ENCODE results near the gene CYB561D2. TPM values are rescaled to one million over a fixed set of nuclear protein-coding genes. Genes with fewer than 3 reads are reported as not detected.

Gene CYB561D2
- total and polyA plus RNA-seq, 4 donors: 18.2 to 50.8 (median 27.7) TPM

DNA sequence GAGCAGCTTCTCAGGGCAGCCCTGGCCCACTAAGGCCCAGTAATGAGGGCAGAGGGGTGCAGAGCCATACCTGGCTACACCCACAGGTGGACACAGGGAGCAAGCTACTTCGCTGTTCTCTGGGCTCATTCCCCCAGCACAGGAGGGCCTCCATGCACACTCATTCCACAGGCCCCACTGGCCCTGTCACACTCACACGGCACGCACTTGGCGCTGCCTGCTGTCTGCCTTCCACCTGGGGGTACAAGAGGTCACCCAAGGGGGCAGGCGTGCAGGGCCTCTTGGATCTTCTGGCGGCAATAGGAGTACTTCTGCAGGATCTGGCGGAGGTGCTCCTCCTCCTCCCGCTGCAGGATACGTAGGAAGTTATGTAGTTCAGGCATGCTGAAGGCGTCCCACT is 20.3 kb upstream of the CYB561D2 start:
- Histone ChIP-seq H3K36me3 (ENCODE audit: control insufficient read depth in 4 of 4, insufficient read depth in 4 of 4, low read length in 4 of 4) (peaks cover 27 to 44% (median 35%) of the 10 kb centered on the region in 4 donors), H3K4me3 (no peak overlapping the region), H3K27me3 (ENCODE audit: control insufficient read depth in 3 of 3, insufficient read depth in 3 of 3, low read length in 2 of 3) (no peaks in the 10 kb centered on the region), H3K4me1 (ENCODE audit: control insufficient read depth in 5 of 5, insufficient read depth in 5 of 5, low read length in 5 of 5) (peaks cover 2 to 22% (median 11%) of the 10 kb centered on the region in 5 donors), H3K27ac (ENCODE audit: low read depth in 1 of 2, low read length in 1 of 2) (no peak overlapping the region), H3K9me3 (ENCODE audit: control insufficient read depth in 4 of 4, insufficient read depth in 3 of 4, low read length in 3 of 4) (no peaks in the 10 kb centered on the region), H3K9ac (ENCODE audit: insufficient read depth in 1 of 2, low read length in 2 of 2) (no peak overlapping the region)
- no peak for TF ChIP-seq CTCF (IDR thresholded peaks at IDR 0.05; ENCODE audit: control extremely low read depth, extremely low read depth)
- DNase-seq: no peak
- 94 to 96% methylated on average over 10 of the region's 10 CpGs for WGBS, 2 donors
- no peak for ATAC-seq (ENCODE audit: insufficient read depth, low FRiP score)

DNA sequence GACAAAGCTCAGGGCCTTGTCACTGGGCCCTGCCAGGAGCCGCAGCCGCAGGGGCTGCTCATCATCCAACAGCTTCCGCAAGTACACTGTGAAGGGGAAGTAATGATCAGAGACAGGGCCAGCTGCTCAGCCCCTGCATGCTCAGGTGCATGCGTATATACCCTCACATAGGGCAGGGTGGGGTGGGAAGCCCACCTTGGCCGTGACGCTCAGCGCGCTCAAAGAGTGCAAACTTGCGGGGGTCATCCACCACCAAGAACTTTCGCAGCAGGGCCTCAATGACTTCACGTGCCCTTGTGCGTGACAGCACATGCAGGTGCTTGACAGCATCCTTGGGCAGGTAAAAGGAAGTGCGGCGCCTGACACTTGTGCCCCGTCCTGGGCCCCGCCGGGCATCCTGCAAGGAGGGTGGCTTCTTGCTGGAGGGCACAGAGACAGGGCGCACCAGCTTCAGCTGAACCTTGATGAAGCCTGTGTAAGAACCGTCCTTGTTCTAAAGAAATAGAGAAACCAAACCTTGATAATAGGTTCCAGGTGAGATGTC is 19.2 kb upstream of the CYB561D2 start:
- Histone ChIP-seq H3K36me3 (ENCODE audit: control insufficient read depth in 4 of 4, insufficient read depth in 4 of 4, low read length in 4 of 4) (peaks cover 27 to 38% (median 32%) of the 10 kb centered on the region in 4 donors), H3K4me3 (no peak overlapping the region), H3K9ac (ENCODE audit: insufficient read depth in 1 of 2, low read length in 2 of 2) (no peak overlapping the region), H3K27ac (ENCODE audit: low read depth in 1 of 2, low read length in 1 of 2) (no peak overlapping the region), H3K27me3 (ENCODE audit: control insufficient read depth in 3 of 3, insufficient read depth in 3 of 3, low read length in 2 of 3) (no peaks in the 10 kb centered on the region), H3K9me3 (ENCODE audit: control insufficient read depth in 4 of 4, insufficient read depth in 3 of 4, low read length in 3 of 4) (no peaks in the 10 kb centered on the region), H3K4me1 (ENCODE audit: control insufficient read depth in 5 of 5, insufficient read depth in 5 of 5, low read length in 5 of 5) (peaks cover 7 to 29% (median 16%) of the 10 kb centered on the region in 5 donors)
- ATAC-seq (ENCODE audit: insufficient read depth, low FRiP score) (no peak), DNase-seq (no peak)
- 96 to 97% methylated on average over 19 of the region's 19 CpGs for WGBS, 2 donors
- no peak for TF ChIP-seq CTCF (IDR thresholded peaks at IDR 0.05; ENCODE audit: control extremely low read depth, extremely low read depth)

GRCh38 chr3:50333744-50334328 is 16.8 kb upstream of the CYB561D2 start:
- Histone ChIP-seq H3K36me3 (ENCODE audit: control insufficient read depth in 4 of 4, insufficient read depth in 4 of 4, low read length in 4 of 4) (peaks cover 27 to 35% (median 32%) of the 10 kb centered on the region in 4 donors), H3K9ac (ENCODE audit: insufficient read depth in 1 of 2, low read length in 2 of 2) (peak overlapping the region in 1 of 2 donors; percentile 26), H3K4me3 (no peak overlapping the region), H3K27ac (ENCODE audit: low read depth in 1 of 2, low read length in 1 of 2) (peak overlapping the region; percentile 86 to 89), H3K27me3 (ENCODE audit: control insufficient read depth in 3 of 3, insufficient read depth in 3 of 3, low read length in 2 of 3) (no peaks in the 10 kb centered on the region), H3K9me3 (ENCODE audit: control insufficient read depth in 4 of 4, insufficient read depth in 3 of 4, low read length in 3 of 4) (no peaks in the 10 kb centered on the region), H3K4me1 (ENCODE audit: control insufficient read depth in 5 of 5, insufficient read depth in 5 of 5, low read length in 5 of 5) (peaks cover 8 to 29% (median 13%) of the 10 kb centered on the region in 5 donors)
- peak in 2 of 3 donors; percentile 33 to 65 for DNase-seq
- 57 to 64% methylated on average over 12 of the region's 12 CpGs for WGBS, 2 donors
- ATAC-seq (ENCODE audit: insufficient read depth, low FRiP score): no peak
- no peak for TF ChIP-seq CTCF (IDR thresholded peaks at IDR 0.05; ENCODE audit: control extremely low read depth, extremely low read depth)

Measured in lung (tissue), 12 donors.